Right renal cortex interstitium (tissue), 3 donors: ENCODE results near the gene POU2F1. TPM values are rescaled to one million over a fixed set of nuclear protein-coding genes. Genes with fewer than 3 reads are reported as not detected.
"Not testable (repeated sequence)": the region's sequence is repeated elsewhere in the genome, so short reads cannot be mapped to it uniquely, and the experiment has no call there.

Experiments used
- DNase-seq, 3 donors: peaks; one replicate each; pipeline ENCODE4 v3.0.0-alpha.2; 2013; ENCODE audit warnings: low read depth in 3 of 3, low spot score in 2 of 3
- polyA plus RNA-seq, 3 donors: library from polyadenylated mRNA; unstranded; fragments of 120-200 nt; gene quantifications; one replicate each; pipeline ENCODE4 v1.2.1, GENCODE V29; 2013; ENCODE audit not compliant: insufficient read length in 3 of 3

Gene POU2F1
- polyA plus RNA-seq, 3 donors = 13.7 to 15.3 (median 14.6) TPM

GRCh38 chr1:167229719-167230385, 9.2 kb downstream of the POU2F1 start:
- no peak for DNase-seq

DNA sequence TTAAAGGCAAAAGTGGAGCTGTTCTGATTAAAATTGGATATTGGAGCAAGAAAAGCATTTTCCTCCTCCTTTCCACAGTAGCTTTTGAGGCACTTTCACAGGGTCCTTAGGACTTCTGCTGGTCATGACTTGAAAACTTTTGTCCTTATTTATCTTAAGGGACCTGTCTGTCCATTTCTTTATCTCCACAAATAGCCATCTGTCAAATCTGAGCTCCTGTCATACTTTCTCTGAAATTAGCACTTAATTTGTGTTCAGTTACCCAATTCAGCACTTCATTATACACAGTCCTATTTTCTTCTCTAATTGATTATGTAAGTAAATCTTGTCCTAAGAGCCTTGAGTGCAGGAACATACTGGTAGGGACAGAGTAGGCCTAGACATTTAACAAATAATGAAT, 9.8 kb downstream of the POU2F1 start:
- DNase-seq = no peak

GRCh38 chr1:167231873-167232450, 11.3 kb downstream of the POU2F1 start:
- no peak for DNase-seq

GRCh38 chr1:167232801-167233200, 12.1 kb downstream of the POU2F1 start:
- no peak for DNase-seq

- DNase-seq = no peak
These were observed 12.7 kb downstream of the POU2F1 start for GRCh38 chr1:167233373-167233772.

GRCh38 chr1:167237000-167237399, 16.3 kb downstream of the POU2F1 start:
- DNase-seq = no peak

DNA sequence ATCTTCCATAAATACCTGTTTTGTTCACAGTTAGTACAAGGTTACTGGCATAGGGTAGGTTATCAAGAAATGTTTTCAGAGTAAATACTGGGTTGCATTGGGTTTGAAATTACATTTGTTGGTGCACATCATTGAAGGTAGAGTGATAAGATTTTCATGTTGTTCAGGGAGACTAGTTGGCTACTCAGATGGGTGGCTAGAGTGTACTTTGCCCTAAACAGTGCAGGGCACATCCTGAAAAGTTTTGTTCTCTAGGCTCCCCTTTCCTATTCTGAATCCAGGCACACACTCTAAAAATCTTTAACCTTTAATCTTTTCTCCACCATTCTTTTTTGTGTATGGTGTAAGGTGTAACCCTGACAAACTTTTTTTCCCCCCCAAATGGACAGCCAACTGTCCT, 18.0 kb downstream of the POU2F1 start:
- no peak for DNase-seq

- DNase-seq = no peak
These were observed 18.6 kb downstream of the POU2F1 start for GRCh38 chr1:167239257-167239656.

GRCh38 chr1:167244244-167244643, 23.6 kb downstream of the POU2F1 start:
- DNase-seq = no peak

GRCh38 chr1:167245168-167245567, 24.5 kb downstream of the POU2F1 start:
- DNase-seq = not testable (repeated sequence)

DNA sequence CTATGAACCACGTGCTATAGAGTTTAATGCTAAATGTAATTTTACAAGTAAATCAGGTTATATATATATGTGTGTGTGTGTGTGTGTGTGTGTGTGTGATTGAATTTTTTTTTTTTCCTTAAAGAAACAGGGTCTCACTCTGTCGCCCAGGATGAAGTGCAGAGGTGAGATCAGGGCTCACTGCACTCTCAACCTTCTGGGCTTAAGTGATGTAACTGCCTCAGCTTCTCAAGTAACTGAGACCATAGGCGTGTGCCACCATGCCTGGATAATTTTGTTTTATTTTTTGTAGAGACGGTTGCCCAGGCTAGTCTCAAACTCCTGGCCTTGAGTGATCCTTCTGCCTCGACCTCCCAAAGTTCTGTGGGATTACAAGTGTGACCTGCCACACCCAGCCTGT, 26.3 kb downstream of the POU2F1 start:
- no peak for DNase-seq

GRCh38 chr1:167247754-167248153, 27.1 kb downstream of the POU2F1 start:
- no peak for DNase-seq

- no peak for DNase-seq
These were observed 28.3 kb downstream of the POU2F1 start for GRCh38 chr1:167248707-167249642.

DNA sequence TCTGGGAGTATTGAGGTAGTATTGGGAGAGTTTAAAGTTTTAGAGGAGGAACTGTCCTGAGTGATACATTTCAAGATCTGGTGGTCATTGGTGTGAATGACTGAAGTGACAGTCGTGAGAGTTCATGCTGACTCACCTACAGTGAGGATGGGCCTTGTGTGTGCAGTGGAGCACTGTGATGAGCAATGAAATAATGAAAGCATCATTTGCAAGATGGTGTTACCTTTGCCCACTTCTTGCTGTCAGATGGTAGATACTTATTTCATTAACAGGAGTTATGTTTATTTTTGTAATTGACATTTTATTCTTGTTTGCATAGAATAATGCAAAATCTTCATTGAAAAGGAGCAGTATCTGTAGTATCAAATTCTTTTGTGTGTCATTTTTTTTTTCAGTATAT, 29.0 kb downstream of the POU2F1 start:
- no peak for DNase-seq

GRCh38 chr1:167250482-167250881, 29.8 kb downstream of the POU2F1 start:
- no peak for DNase-seq

DNA sequence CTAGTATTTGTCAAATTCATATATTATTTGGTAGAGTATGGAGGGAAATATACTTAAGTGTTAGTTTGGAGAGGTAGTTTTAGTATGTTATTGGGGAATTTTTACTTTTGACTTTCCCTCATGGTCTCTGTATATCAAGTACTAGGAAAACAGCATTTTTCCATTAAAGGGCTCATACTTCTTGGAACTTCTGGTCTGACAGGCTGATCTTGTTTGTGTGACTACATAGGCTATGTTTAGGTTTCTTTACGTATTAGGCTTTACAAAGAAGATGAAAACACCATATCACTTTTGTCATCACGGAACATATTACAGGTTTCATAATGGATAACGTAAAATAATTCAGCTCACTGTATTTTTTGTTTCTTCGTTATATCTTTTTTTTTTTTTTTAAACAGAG, 30.8 kb downstream of the POU2F1 start:
- no peak for DNase-seq

DNA sequence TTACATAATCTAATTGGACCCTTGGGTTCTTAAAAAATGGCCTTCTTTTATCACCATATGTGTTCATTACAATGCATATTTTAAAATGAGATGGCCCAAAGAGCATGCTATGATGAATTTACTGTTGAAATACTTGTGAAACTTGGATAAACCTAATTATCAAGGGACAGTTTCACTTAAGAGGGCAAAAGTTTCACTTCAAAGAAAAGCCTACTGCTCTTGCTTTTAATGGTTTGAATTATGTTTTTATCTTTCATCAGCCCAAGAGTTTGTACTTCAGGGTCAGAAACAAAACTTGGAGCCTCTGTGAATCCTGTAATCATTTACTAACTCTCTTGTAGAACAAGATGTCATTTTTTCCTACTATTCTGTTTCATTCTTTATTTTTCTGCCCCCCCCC, 32.3 kb downstream of the POU2F1 start:
- DNase-seq = no peak

DNA sequence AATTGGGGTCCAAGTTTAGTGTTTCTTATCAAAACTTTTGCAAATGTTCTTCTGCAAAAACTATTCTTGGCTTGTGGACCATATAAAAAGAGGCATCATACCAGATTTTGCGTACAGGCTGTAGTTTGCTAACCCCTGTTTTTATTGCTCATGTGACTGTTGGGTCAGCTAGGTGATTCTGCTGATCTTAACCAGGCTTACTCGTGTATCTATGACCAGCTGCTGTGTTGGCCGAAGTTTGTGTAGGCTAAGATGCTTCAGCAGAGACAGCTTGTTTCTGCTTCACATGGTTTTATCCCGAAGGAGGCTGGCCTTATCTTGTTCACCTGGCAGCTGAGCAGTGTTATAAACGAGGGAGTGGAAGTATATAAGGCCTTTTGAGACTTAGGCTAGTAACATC, 38.2 kb downstream of the POU2F1 start:
- no peak for DNase-seq

GRCh38 chr1:167262836-167263235, 42.1 kb downstream of the POU2F1 start:
- DNase-seq = no peak

DNA sequence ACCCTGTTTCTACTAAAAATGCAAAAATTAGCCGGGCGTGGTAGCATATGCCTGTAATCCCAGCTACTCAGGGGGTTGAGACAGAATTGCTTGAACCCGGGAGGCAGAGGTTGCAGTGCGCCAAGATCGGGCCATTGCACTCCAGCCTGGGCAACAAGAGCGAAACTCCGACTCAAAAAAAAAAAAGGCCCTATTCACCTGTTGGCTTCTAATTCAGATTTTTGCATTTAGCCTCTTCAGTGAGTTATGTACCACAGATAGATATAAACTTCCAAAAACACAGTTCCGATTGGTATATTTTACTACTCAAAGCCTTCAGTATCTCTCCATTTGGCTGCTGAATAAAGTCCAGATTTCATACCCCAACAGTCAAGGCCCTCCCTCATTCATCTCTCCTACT, 42.7 kb downstream of the POU2F1 start:
- no peak for DNase-seq

- no peak for DNase-seq
These were observed 43.3 kb downstream of the POU2F1 start for GRCh38 chr1:167263819-167264464.
